AG09309 (cell line): ENCODE results near the gene RASGRF1.

Source experiments
- DNase-seq: peaks from one replicate; pipeline ENCODE4 v3.0.0-alpha.2; 2010; ENCODE audit warnings: low read depth
- H3K4me3 ChIP-seq: 2 replicates; pipeline ENCODE4 v1.5.1; 2011; ENCODE audit warnings: mild to moderate bottlenecking, low read depth, low read length, moderate library complexity; ENCODE audit not compliant: control insufficient read depth
- CTCF ChIP-seq: IDR thresholded peaks from 2 replicates; pipeline ENCODE4 v1.5.1; 2011; ENCODE audit warnings: mild to moderate bottlenecking, low read depth, low read length, inconsistent platforms; ENCODE audit not compliant: insufficient read depth, control insufficient read depth; ENCODE audit errors: missing control alignments

RASGRF1 gene

GRCh38 chr15:78921940-78922339, 168.6 kb downstream of the RASGRF1 start:
- TF ChIP-seq CTCF: no peak
- H3K4me3 ChIP-seq: no peak overlapping the region
- no peak for DNase-seq

- DNase-seq: no peak
- H3K4me3 ChIP-seq: no peak overlapping the region
- TF ChIP-seq CTCF: no peak
Observed at GRCh38 chr15:78921517-78921916, 169.1 kb downstream of the RASGRF1 start.

GRCh38 chr15:78917888-78918287, 172.7 kb downstream of the RASGRF1 start:
- DNase-seq: no peak
- no peak for TF ChIP-seq CTCF
- no peak overlapping the region for H3K4me3 ChIP-seq

GRCh38 chr15:78916088-78916487, 174.5 kb downstream of the RASGRF1 start:
- no peak for DNase-seq
- no peak overlapping the region for H3K4me3 ChIP-seq
- no peak for TF ChIP-seq CTCF

- DNase-seq: no peak
- H3K4me3 ChIP-seq: no peak overlapping the region
- no peak for TF ChIP-seq CTCF
Observed at GRCh38 chr15:78915341-78916087, 175.1 kb downstream of the RASGRF1 start.

- H3K4me3 ChIP-seq: no peak overlapping the region
- TF ChIP-seq CTCF: peak; percentile 41
- no peak for DNase-seq
Observed at GRCh38 chr15:78914027-78914764, 176.4 kb downstream of the RASGRF1 start.
